ENCODE data around the gene MYL7.

The MYL7 gene

GRCh38 chr7:44110719-44111635 lies 30.2 kb downstream of the MYL7 start:
- no peak for DNase-seq

GRCh38 chr7:44109991-44110390 lies 31.1 kb downstream of the MYL7 start:
- no peak for DNase-seq

GRCh38 chr7:44108768-44109750 lies 32.1 kb downstream of the MYL7 start:
- DNase-seq: no peak

- DNase-seq: no peak
Measured at GRCh38 chr7:44107961-44108767, 33.0 kb downstream of the MYL7 start.

GRCh38 chr7:44107116-44107960 lies 33.8 kb downstream of the MYL7 start:
- DNase-seq: no peak

- DNase-seq: no peak
Measured at GRCh38 chr7:44106311-44107065, 34.6 kb downstream of the MYL7 start.

GRCh38 chr7:44105832-44106231 lies 35.3 kb downstream of the MYL7 start:
- no peak for DNase-seq

GRCh38 chr7:44104860-44105771 lies 36.0 kb downstream of the MYL7 start:
- no peak for DNase-seq

- peak in 1 of 2 experiments; percentile 27 for DNase-seq
Measured at GRCh38 chr7:44103923-44104859, 36.9 kb downstream of the MYL7 start, which contains the start of gene AEBP1. Gene AEBP1, plus strand, starts transcription at chr7:44104345. Its CDS starts 321 bp downstream, at chr7:44104666.

- DNase-seq: no peak
Measured at GRCh38 chr7:44103566-44103922, 37.6 kb downstream of the MYL7 start.

- no peak for DNase-seq
Measured at GRCh38 chr7:44102846-44103565, 38.1 kb downstream of the MYL7 start.

GRCh38 chr7:44101966-44102845 lies 38.9 kb downstream of the MYL7 start:
- DNase-seq: no peak

GRCh38 chr7:44101303-44101965 lies 39.7 kb downstream of the MYL7 start:
- DNase-seq: no peak

GRCh38 chr7:44100458-44101302 lies 40.5 kb downstream of the MYL7 start:
- DNase-seq: no peak

GRCh38 chr7:44099669-44100068 lies 41.5 kb downstream of the MYL7 start:
- DNase-seq: no peak

Measured in NCI-H2081 (cell line).